Lower lobe of right lung (tissue), 2 donors: ENCODE data around the gene LRCH1. TPM values are rescaled to one million over a fixed set of nuclear protein-coding genes. Genes with fewer than 3 reads are reported as not detected.
"Not testable (repeated sequence)": the region's sequence is repeated elsewhere in the genome, so short reads cannot be mapped to it uniquely, and the experiment has no call there.

ENCODE experiments used
- ATAC-seq, 2 donors: fragments of 200-7000 bp; cut with Tn5 transposase; one replicate each; pipeline ENCODE4 v1.9.1; 2020 to 2022; ENCODE audit warnings: mild to moderate bottlenecking in 2 of 2, moderate library complexity in 2 of 2
- DNase-seq: peaks from one replicate; pipeline ENCODE4 v3.0.0-alpha.2; 2020
- H3K27ac ChIP-seq: fragments of 200-600 bp; one replicate; pipeline ENCODE4 v1.8.0; 2022
- H3K27me3 ChIP-seq: fragments of 200-600 bp; one replicate; pipeline ENCODE4 v1.8.0; 2022; ENCODE audit warnings: low read depth
- H3K36me3 ChIP-seq: fragments of 200-600 bp; one replicate; pipeline ENCODE4 v1.8.0; 2022; ENCODE audit warnings: mild to moderate bottlenecking
- H3K4me1 ChIP-seq: fragments of 200-600 bp; one replicate; pipeline ENCODE4 v1.8.0; 2022
- H3K4me3 ChIP-seq: fragments of 200-600 bp; one replicate; pipeline ENCODE4 v1.8.0; 2022; ENCODE audit warnings: mild to moderate bottlenecking
- H3K9me3 ChIP-seq: fragments of 200-600 bp; one replicate; pipeline ENCODE4 v1.8.0; 2022
- CTCF ChIP-seq: fragments of 200-600 bp; IDR thresholded peaks from one replicate; pipeline ENCODE4 v1.8.0; 2022; ENCODE audit warnings: antibody characterized with exemption, mild to moderate bottlenecking
- intact Hi-C: fragments of 100-400 bp; cut with DNase I; formaldehyde crosslinking; loops from one replicate; pipeline ENCODE4 v1.11.0; 2022
- total RNA-seq: library from RNA; stranded (reverse); fragmentation: NEBNext Ultra II Directional; extraction: Animal tissue kit (Norgen Biotek cat#: 25700); gene quantifications from one replicate; pipeline ENCODE4 v1.2.1, GENCODE V29; 2021
- donor health status: DM: no; HTN: yes; CAD: no; lungs with severe emphysema.

The LRCH1 gene
- total RNA-seq, 1 donor from 2014 or later, result 25.9 TPM

- Histone ChIP-seq H3K27ac (no peak overlapping the region), H3K9me3 (no peaks in the 10 kb centered on the region), H3K4me3 (no peak overlapping the region), H3K27me3 (no peaks in the 10 kb centered on the region), H3K36me3 (no peaks in the 10 kb centered on the region), H3K4me1 (peaks cover 23% of the 10 kb centered on the region)
- no peak for DNase-seq
- no peak for TF ChIP-seq CTCF
- no peak for ATAC-seq
- intact Hi-C loops, result no loop called here
These were observed 204.7 kb downstream of the LRCH1 start for GRCh38 chr13:46757640-46758039.

- Histone ChIP-seq H3K27ac (peak overlapping the region; percentile 49), H3K4me1 (peaks cover 22% of the 10 kb centered on the region), H3K9me3 (no peaks in the 10 kb centered on the region), H3K27me3 (no peaks in the 10 kb centered on the region), H3K36me3 (no peaks in the 10 kb centered on the region), H3K4me3 (no peak overlapping the region)
- intact Hi-C loops, result no loop called here
- peak; percentile 85 to 86 for ATAC-seq
- TF ChIP-seq CTCF, result no peak
- DNase-seq, result no peak
These were observed 206.9 kb downstream of the LRCH1 start for GRCh38 chr13:46759846-46760245.

GRCh38 chr13:46761174-46761573, 208.2 kb downstream of the LRCH1 start:
- no peak overlapping the region for H3K27ac ChIP-seq
- H3K27me3 ChIP-seq, result no peaks in the 10 kb centered on the region
- intact Hi-C loops, result no loop called here
- no peak for ATAC-seq
- H3K4me1 ChIP-seq, result peaks cover 22% of the 10 kb centered on the region
- no peaks in the 10 kb centered on the region for H3K36me3 ChIP-seq
- no peaks in the 10 kb centered on the region for H3K9me3 ChIP-seq
- no peak for TF ChIP-seq CTCF
- H3K4me3 ChIP-seq, result no peak overlapping the region
- no peak for DNase-seq

GRCh38 chr13:46761866-46762265, 208.9 kb downstream of the LRCH1 start:
- no peak for TF ChIP-seq CTCF
- Histone ChIP-seq H3K36me3 (no peaks in the 10 kb centered on the region), H3K9me3 (no peaks in the 10 kb centered on the region), H3K4me3 (no peak overlapping the region), H3K4me1 (peaks cover 20% of the 10 kb centered on the region), H3K27ac (no peak overlapping the region), H3K27me3 (no peaks in the 10 kb centered on the region)
- ATAC-seq (no peak), DNase-seq (no peak)
- intact Hi-C loops, result no loop called here

- intact Hi-C loops, ATAC-seq: not testable (repeated sequence)
- H3K36me3 ChIP-seq, result peaks cover 36% of the 10 kb centered on the region
These were observed 217.0 kb downstream of the LRCH1 start for GRCh38 chr13:46769925-46770324.

GRCh38 chr13:46771693-46772092, 218.7 kb downstream of the LRCH1 start:
- no peaks in the 10 kb centered on the region for H3K4me1 ChIP-seq
- TF ChIP-seq CTCF, result no peak
- peaks cover 54% of the 10 kb centered on the region for H3K36me3 ChIP-seq
- ATAC-seq, result no peak
- no peak for DNase-seq
- no peaks in the 10 kb centered on the region for H3K9me3 ChIP-seq
- intact Hi-C loops, result no loop called here
- no peaks in the 10 kb centered on the region for H3K27me3 ChIP-seq
- H3K27ac ChIP-seq, result no peak overlapping the region
- no peak overlapping the region for H3K4me3 ChIP-seq

More at GRCh38 chr13:46769925-46770324, 217.0 kb downstream of the LRCH1 start:
- H3K27ac ChIP-seq, H3K4me3 ChIP-seq, H3K9me3 ChIP-seq, H3K4me1 ChIP-seq, H3K27me3 ChIP-seq, DNase-seq: not testable (repeated sequence)
